ENCODE measurements around the gene C1QA.

The C1QA gene

GRCh38 chr1:22685591-22686059, 49.2 kb downstream of the C1QA start:
- TF ChIP-seq ISL1 (CRISPR knock-in tag; IDR thresholded peaks at IDR 0.05) (no peak), RARB (CRISPR knock-in tag; IDR thresholded peaks at IDR 0.05) (no peak)
- no peak; the same call in 1 of the 3 replicates for ATAC-seq

GRCh38 chr1:22687191-22687590, 50.8 kb downstream of the C1QA start:
- ATAC-seq: no peak
- TF ChIP-seq ZNF565 (CRISPR knock-in tag; conservative IDR thresholded peaks at IDR 0.05; ENCODE audit: low read depth): no peak
- TF ChIP-seq CSRNP3 (CRISPR knock-in tag; IDR thresholded peaks at IDR 0.05): no peak
- no peak for TF ChIP-seq RARB (CRISPR knock-in tag; IDR thresholded peaks at IDR 0.05)
- no peak for TF ChIP-seq OSR1 (CRISPR knock-in tag; IDR thresholded peaks at IDR 0.05)

- no peak for ATAC-seq
- TF ChIP-seq ZC3H10 (CRISPR knock-in tag; IDR thresholded peaks at IDR 0.05): no peak
- TF ChIP-seq TSHZ2 (CRISPR knock-in tag; IDR thresholded peaks at IDR 0.05): no peak
- no peak for TF ChIP-seq SNAI2 (CRISPR knock-in tag; IDR thresholded peaks at IDR 0.05)
These were observed 52.0 kb downstream of the C1QA start for GRCh38 chr1:22688466-22688865.
